HCT116 (cell line): ENCODE results near the gene BBLN. TPM values are rescaled to one million over a fixed set of nuclear protein-coding genes. Genes with fewer than 3 reads are reported as not detected.

Experiments
- ATAC-seq: fragments of 200-7000 bp; cut with Tn5 transposase; 2 replicates; pipeline ENCODE4 v1.9.1; 2020; ENCODE audit warnings: mild to moderate bottlenecking, moderate library complexity
- BruUV-seq: library from RNA; stranded (reverse); fragments of 400-500 nt; replicated peaks from 2 replicates; lab custom pipeline; 2021; lab: Mats Ljungman, UMichigan
- CTCF ChIA-PET: fragments of 300-600 bp; sonication (Branson Sonifier 250); formaldehyde crosslinking; loops from one replicate; lab custom pipeline; 2021; ENCODE audit warnings: antibody characterized with exemption; lab: Charles Lee
- POLR2A ChIA-PET: fragments of 300-600, 350-600 bp; sonication (Branson Sonifier 250); formaldehyde crosslinking; loops from one replicate; lab custom pipeline; 2021; ENCODE audit warnings: antibody characterized with exemption; lab: Charles Lee
- RAD21 ChIA-PET, 2 experiments: fragments of 300-600 bp; sonication (Branson Sonifier 250); formaldehyde crosslinking; loops; one replicate each; lab custom pipeline; 2023; ENCODE audit warnings: low total read pairs in 2 of 2; ENCODE audit not compliant: uncharacterized antibody in 2 of 2, unreplicated experiment in 2 of 2, low non-redundant PET in 1 of 2; lab: Charles Lee
- DNase-seq: peaks from one replicate; pipeline ENCODE4 v3.0.0-alpha.2; 2010; ENCODE audit warnings: low read depth, low spot score
- H2AFZ ChIP-seq: fragments of 200-600 bp; shearing (Covaris generic), sonication (generic); 2 replicates; pipeline ENCODE4 v1.6.1; 2017; ENCODE audit warnings: low read depth, mixed run types, mixed read lengths, antibody characterized with exemption, low read length; ENCODE audit not compliant: poor library complexity, severe bottlenecking
- H3K27ac ChIP-seq: 2 replicates; pipeline ENCODE4 v1.5.1; 2012; ENCODE audit warnings: low read depth, low read length
- H3K27me3 ChIP-seq: fragments of 200-600 bp; sonication (generic); 2 replicates; pipeline ENCODE4 v1.6.1; 2016; ENCODE audit warnings: mixed run types, low read length, mixed read lengths; ENCODE audit not compliant: insufficient read depth
- H3K36me3 ChIP-seq, 2 experiments: fragments of 200-500 bp in 1 of 2; fragments of 200-600 bp in 1 of 2; sonication (Bioruptor generic) in 1 of 2; sonication (generic) in 1 of 2; 2 replicates each; pipeline versions ENCODE4 v1.5.1 to v1.6.1; 2014 to 2016; ENCODE audit warnings: low read length in 2 of 2, inconsistent platforms in 1 of 2, mixed read lengths in 1 of 2, mixed run types in 1 of 2; ENCODE audit not compliant: insufficient read depth in 2 of 2, control insufficient read depth in 1 of 2
- H3K4me1 ChIP-seq, 2 experiments: fragments of 200-600 bp in 1 of 2; sonication (generic) in 1 of 2; 2 replicates each; pipeline versions ENCODE4 v1.5.1 to v1.6.1; 2012 to 2017; ENCODE audit warnings: low read length in 2 of 2, inconsistent platforms in 1 of 2, mild to moderate bottlenecking in 1 of 2, mixed read lengths in 1 of 2, mixed run types in 1 of 2, moderate library complexity in 1 of 2; ENCODE audit not compliant: insufficient read depth in 2 of 2, control insufficient read depth in 1 of 2
- H3K4me2 ChIP-seq: fragments of 200-600 bp; sonication (generic); 2 replicates; pipeline ENCODE4 v1.6.1; 2017; ENCODE audit warnings: mixed run types, low read length, mixed read lengths
- H3K4me3 ChIP-seq, 2 experiments: fragments of 200-600 bp in 1 of 2; sonication (generic) in 1 of 2; replicated peaks in 1 of 2; 2 replicates each; pipeline ENCODE4 v1.5.1; 2011 to 2016; ENCODE audit warnings: low read length in 2 of 2, control low read depth in 1 of 2, low read depth in 1 of 2, mild to moderate bottlenecking in 1 of 2, mixed read lengths in 1 of 2, mixed run types in 1 of 2
- H3K79me2 ChIP-seq: fragments of 200-600 bp; sonication (generic); 2 replicates; pipeline ENCODE4 v1.6.1; 2017; ENCODE audit warnings: mild to moderate bottlenecking, mixed run types, low read length, moderate library complexity, mixed read lengths; ENCODE audit not compliant: insufficient read depth
- H3K9ac ChIP-seq: fragments of 200-600 bp; sonication (generic); 2 replicates; pipeline ENCODE4 v1.6.1; 2016; ENCODE audit warnings: low read length, mixed read lengths
- H3K9me2 ChIP-seq: fragments of 200-600 bp; sonication (generic), shearing (Covaris generic); 2 replicates; pipeline ENCODE4 v1.6.1; 2017; ENCODE audit warnings: mixed run types, mild to moderate bottlenecking, moderate library complexity; ENCODE audit not compliant: insufficient read depth
- H3K9me3 ChIP-seq, 2 experiments: fragments of 200-500 bp in 1 of 2; fragments of 200-600 bp in 1 of 2; sonication (Bioruptor generic) in 1 of 2; sonication (generic) in 1 of 2; 2 replicates each; pipeline ENCODE4 v1.6.1; 2014 to 2017; ENCODE audit warnings: low read length in 2 of 2, mixed read lengths in 2 of 2, inconsistent platforms in 1 of 2, low read depth in 1 of 2, mild to moderate bottlenecking in 1 of 2, mixed run types in 1 of 2, moderate library complexity in 1 of 2; ENCODE audit not compliant: control insufficient read depth in 1 of 2, insufficient read depth in 1 of 2
- H4K20me1 ChIP-seq: fragments of 200-600 bp; sonication (generic), shearing (Covaris generic); 2 replicates; pipeline ENCODE4 v1.6.1; 2017; ENCODE audit warnings: mixed run types, mild to moderate bottlenecking, moderate library complexity; ENCODE audit not compliant: insufficient read depth
- EGR1 ChIP-seq: IDR thresholded peaks from 2 replicates; pipeline ENCODE4 v1.6.1; 2012; ENCODE audit warnings: low read depth
- ELF1 ChIP-seq: IDR thresholded peaks from 2 replicates; pipeline ENCODE4 v1.6.1; 2012; ENCODE audit warnings: low read depth, borderline replicate concordance
- FOSL1 ChIP-seq: IDR thresholded peaks from 2 replicates; pipeline ENCODE4 v1.6.1; 2012; ENCODE audit warnings: low read depth
- POLR2AphosphoS5 ChIP-seq: IDR thresholded peaks from 2 replicates; pipeline ENCODE4 v1.6.1; 2011; ENCODE audit warnings: mild to moderate bottlenecking, low read depth, low read length, moderate library complexity
- RAD21 ChIP-seq: IDR thresholded peaks from 2 replicates; pipeline ENCODE4 v1.6.1; 2012; ENCODE audit warnings: low read depth, mild to moderate bottlenecking
- SRF ChIP-seq: IDR thresholded peaks from 2 replicates; pipeline ENCODE4 v1.6.1; 2012; ENCODE audit warnings: low read depth
- ZNF274 ChIP-seq: fragments of 200-500 bp; sonication (Bioruptor generic); IDR thresholded peaks from 2 replicates; pipeline ENCODE4 v1.6.1; 2014; ENCODE audit warnings: mild to moderate bottlenecking, low read depth, low read length, inconsistent platforms
- intact Hi-C: fragments of 100-400 bp; cut with micrococcal nuclease; formaldehyde crosslinking; loops from 2 replicates; pipeline ENCODE4 v1.10.0; 2022
- total RNA-seq: library from RNA; stranded (reverse); gene quantifications from one replicate; pipeline ENCODE4 v1.2.1, GENCODE V29; 2021; ENCODE audit not compliant: unreplicated experiment
- TF ChIP-seq, protein P1 (sequence below): IDR thresholded peaks from 2 replicates; pipeline ENCODE4 v1.6.1; 2012; ENCODE audit warnings: low read depth
- TF ChIP-seq, protein P2 (sequence below): IDR thresholded peaks from 2 replicates; pipeline ENCODE4 v1.6.1; 2012
- TF ChIP-seq, protein P3 (sequence below): IDR thresholded peaks from 2 replicates; pipeline ENCODE4 v1.6.1; 2012

Gene BBLN
- total RNA-seq, 1 experiment from 2014 or later = 119 TPM

DNA sequence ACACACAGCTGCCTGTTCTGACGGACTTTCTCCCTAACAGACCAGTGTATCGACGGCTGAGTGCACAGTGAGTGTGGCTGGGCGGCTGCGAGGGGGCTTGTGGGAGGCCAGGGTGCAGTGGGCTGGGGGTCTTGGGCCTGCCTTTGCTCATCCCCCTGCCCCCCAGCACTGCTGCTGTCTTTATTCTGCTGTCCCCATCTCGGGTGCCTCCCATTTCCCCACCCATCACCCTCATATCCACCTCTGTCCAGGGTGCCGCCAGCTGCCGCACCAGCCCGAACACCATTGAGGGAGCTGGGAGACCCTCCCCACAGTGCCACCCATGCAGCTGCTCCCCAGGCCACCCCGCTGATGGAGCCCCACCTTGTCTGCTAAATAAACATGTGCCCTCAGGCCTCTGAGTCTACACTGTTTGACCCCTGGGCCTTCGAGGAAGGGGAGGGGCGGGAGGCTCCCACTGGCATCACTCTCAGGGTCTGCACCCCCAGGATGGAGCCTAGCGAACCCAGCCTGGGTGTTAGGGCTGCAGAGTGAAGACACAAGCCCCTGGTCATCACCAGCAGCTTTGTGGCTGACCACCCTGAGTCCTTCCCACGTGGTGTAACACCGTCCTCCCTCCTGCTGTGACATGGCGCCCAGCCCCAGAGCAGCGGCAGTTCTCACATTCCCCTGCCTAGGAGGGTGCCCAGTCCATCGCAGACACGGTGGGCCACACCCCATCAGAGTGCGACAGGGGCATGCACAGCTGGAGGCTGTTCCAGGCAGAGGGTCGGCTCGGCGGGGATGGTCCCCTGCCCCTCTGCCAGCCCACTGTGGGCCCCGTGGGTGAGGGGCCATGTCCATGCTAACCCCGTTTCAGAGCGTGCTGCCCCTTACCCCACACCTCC is 6.8 kb upstream of the BBLN start (continued):
- no peak for TF ChIP-seq FOSL1
- TF ChIP-seq, protein P1, sequence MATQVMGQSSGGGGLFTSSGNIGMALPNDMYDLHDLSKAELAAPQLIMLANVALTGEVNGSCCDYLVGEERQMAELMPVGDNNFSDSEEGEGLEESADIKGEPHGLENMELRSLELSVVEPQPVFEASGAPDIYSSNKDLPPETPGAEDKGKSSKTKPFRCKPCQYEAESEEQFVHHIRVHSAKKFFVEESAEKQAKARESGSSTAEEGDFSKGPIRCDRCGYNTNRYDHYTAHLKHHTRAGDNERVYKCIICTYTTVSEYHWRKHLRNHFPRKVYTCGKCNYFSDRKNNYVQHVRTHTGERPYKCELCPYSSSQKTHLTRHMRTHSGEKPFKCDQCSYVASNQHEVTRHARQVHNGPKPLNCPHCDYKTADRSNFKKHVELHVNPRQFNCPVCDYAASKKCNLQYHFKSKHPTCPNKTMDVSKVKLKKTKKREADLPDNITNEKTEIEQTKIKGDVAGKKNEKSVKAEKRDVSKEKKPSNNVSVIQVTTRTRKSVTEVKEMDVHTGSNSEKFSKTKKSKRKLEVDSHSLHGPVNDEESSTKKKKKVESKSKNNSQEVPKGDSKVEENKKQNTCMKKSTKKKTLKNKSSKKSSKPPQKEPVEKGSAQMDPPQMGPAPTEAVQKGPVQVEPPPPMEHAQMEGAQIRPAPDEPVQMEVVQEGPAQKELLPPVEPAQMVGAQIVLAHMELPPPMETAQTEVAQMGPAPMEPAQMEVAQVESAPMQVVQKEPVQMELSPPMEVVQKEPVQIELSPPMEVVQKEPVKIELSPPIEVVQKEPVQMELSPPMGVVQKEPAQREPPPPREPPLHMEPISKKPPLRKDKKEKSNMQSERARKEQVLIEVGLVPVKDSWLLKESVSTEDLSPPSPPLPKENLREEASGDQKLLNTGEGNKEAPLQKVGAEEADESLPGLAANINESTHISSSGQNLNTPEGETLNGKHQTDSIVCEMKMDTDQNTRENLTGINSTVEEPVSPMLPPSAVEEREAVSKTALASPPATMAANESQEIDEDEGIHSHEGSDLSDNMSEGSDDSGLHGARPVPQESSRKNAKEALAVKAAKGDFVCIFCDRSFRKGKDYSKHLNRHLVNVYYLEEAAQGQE = no peak
- TF ChIP-seq EGR1 = no peak
- no peak for TF ChIP-seq RAD21
- TF ChIP-seq SRF = no peak
- TF ChIP-seq, protein P2, sequence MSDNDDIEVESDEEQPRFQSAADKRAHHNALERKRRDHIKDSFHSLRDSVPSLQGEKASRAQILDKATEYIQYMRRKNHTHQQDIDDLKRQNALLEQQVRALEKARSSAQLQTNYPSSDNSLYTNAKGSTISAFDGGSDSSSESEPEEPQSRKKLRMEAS = no peak

- intact Hi-C loops = no loop called here
- DNase-seq (no peak), ATAC-seq (no peak)
- TF ChIP-seq, protein P3, sequence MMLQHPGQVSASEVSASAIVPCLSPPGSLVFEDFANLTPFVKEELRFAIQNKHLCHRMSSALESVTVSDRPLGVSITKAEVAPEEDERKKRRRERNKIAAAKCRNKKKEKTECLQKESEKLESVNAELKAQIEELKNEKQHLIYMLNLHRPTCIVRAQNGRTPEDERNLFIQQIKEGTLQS = no peak
- TF ChIP-seq, protein P1 = no peak
- TF ChIP-seq ZNF274 = no peak
- TF ChIP-seq POLR2AphosphoS5 = peak; percentile 35; the same call in 1 of the 2 replicates
- TF ChIP-seq EGR1 = no peak
- TF ChIP-seq ELF1 = no peak
- H3K9ac ChIP-seq = no peak overlapping the region
- peaks cover 8 to 20% of the 10 kb centered on the region in 2 experiments for H3K4me1 ChIP-seq
- BruUV-seq = no TSS peak
- CTCF ChIA-PET = no interaction called here
- no peaks in the 10 kb centered on the region for H3K27me3 ChIP-seq
- H4K20me1 ChIP-seq = no peaks in the 10 kb centered on the region
- no peaks in the 10 kb centered on the region for H3K36me3 ChIP-seq
- POLR2A ChIA-PET = no interaction called here
- H3K9me2 ChIP-seq = no peaks in the 10 kb centered on the region
- RAD21 ChIA-PET = no interaction called here
- H2AFZ ChIP-seq = no peak overlapping the region
- H3K79me2 ChIP-seq = no peaks in the 10 kb centered on the region
- no peak overlapping the region for H3K4me2 ChIP-seq
- no peak overlapping the region for H3K4me3 ChIP-seq
- no peak overlapping the region for H3K27ac ChIP-seq
- H3K9me3 ChIP-seq = no peaks in the 10 kb centered on the region
Observed at GRCh38 chr9:128153947-128154695, 5.9 kb upstream of the BBLN start.
